NCI-H2196 (cell line): ENCODE results near the gene PCNT.
"Not testable (repeated sequence)": the region's sequence is repeated elsewhere in the genome, so short reads cannot be mapped to it uniquely, and the experiment has no call there.

Experiments
- DNase-seq: peaks from one replicate; lab custom pipeline; 2025; ENCODE audit not compliant: unreplicated experiment; lab: John Stamatoyannopoulos, UW

Gene PCNT

GRCh38 chr21:46307625-46308024, 16.3 kb upstream of the PCNT start:
- no peak for DNase-seq

GRCh38 chr21:46308431-46308830, 15.5 kb upstream of the PCNT start:
- no peak for DNase-seq

GRCh38 chr21:46310260-46310659, 13.7 kb upstream of the PCNT start:
- DNase-seq, result not testable (repeated sequence)

GRCh38 chr21:46311568-46311967, 12.4 kb upstream of the PCNT start:
- no peak for DNase-seq

- DNase-seq, result no peak
Measured at GRCh38 chr21:46312949-46313348, 11.0 kb upstream of the PCNT start.

GRCh38 chr21:46314441-46315020, 9.4 kb upstream of the PCNT start:
- no peak for DNase-seq

- no peak for DNase-seq
Measured at GRCh38 chr21:46316708-46317324, 7.1 kb upstream of the PCNT start.

- peak; percentile 86 for DNase-seq
Measured at GRCh38 chr21:46317710-46318463, 6.1 kb upstream of the PCNT start.

GRCh38 chr21:46318464-46318845, 5.5 kb upstream of the PCNT start:
- no peak for DNase-seq

- no peak for DNase-seq
Measured at GRCh38 chr21:46319186-46319585, 4.8 kb upstream of the PCNT start.

GRCh38 chr21:46320331-46320801, 3.6 kb upstream of the PCNT start:
- DNase-seq, result no peak

GRCh38 chr21:46322351-46323226, 1.4 kb upstream of the PCNT start:
- no peak for DNase-seq

- DNase-seq, result peak; percentile 17
Measured at GRCh38 chr21:46323227-46323709, 688 bp upstream of the PCNT start.

- peak; percentile 87 for DNase-seq
Measured at GRCh38 chr21:46324390-46325072, 575 bp downstream of the PCNT start.

GRCh38 chr21:46325073-46325912, 1.3 kb downstream of the PCNT start:
- peak; percentile 35 for DNase-seq

- DNase-seq, result no peak
Measured at GRCh38 chr21:46326110-46326703, 2.3 kb downstream of the PCNT start.

- no peak for DNase-seq
Measured at GRCh38 chr21:46327711-46328110, 3.8 kb downstream of the PCNT start.

GRCh38 chr21:46328151-46328550, 4.2 kb downstream of the PCNT start:
- DNase-seq, result no peak

- no peak for DNase-seq
Measured at GRCh38 chr21:46329796-46330195, 5.8 kb downstream of the PCNT start.
